Measurements from ENCODE around the gene FTSJ1. TPM values are rescaled to one million over a fixed set of nuclear protein-coding genes. Genes with fewer than 3 reads are reported as not detected.

Gene FTSJ1
- total RNA-seq, 1 donor = 67.3 TPM

DNA sequence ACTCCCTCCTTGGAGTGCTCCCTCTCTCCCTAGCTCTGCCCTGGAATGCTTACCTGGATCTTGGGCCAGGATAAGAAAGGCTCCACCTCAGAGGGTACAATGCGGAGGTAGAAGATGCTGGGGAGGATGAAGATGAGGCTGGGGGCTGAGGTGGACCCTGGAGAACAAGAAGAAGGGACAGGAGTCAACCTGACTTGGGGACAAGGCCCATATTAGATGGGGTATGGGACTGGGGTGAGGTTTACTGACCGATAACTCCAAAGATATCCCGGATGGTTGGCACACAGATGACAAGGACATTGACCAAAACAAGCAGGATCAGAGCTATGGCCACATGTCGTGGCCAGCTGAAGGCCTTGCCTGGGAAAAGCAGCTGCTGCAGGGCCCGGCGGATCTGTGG is 16.5 kb upstream of the FTSJ1 start:
- Histone ChIP-seq H3K9me3 (ENCODE audit: low read depth, low read length) (no peaks in the 10 kb centered on the region), H3K4me1 (ENCODE audit: insufficient read depth, low read length) (no peaks in the 10 kb centered on the region), H3K4me3 (ENCODE audit: insufficient read depth, low read length) (no peak overlapping the region), H3K79me2 (ENCODE audit: insufficient read depth, low read length) (peaks cover 4% of the 10 kb centered on the region), H3K4me2 (ENCODE audit: insufficient read depth, low read length) (no peak overlapping the region), H3K27me3 (ENCODE audit: insufficient read depth, low read length) (no peaks in the 10 kb centered on the region), H2AFZ (ENCODE audit: low read length) (no peak overlapping the region), H4K20me1 (ENCODE audit: insufficient read depth, low read length) (no peaks in the 10 kb centered on the region), H3K36me3 (ENCODE audit: insufficient read depth, low read length) (no peaks in the 10 kb centered on the region), H3K27ac (ENCODE audit: low read depth, low read length) (no peak overlapping the region)
- TF ChIP-seq, protein P1, sequence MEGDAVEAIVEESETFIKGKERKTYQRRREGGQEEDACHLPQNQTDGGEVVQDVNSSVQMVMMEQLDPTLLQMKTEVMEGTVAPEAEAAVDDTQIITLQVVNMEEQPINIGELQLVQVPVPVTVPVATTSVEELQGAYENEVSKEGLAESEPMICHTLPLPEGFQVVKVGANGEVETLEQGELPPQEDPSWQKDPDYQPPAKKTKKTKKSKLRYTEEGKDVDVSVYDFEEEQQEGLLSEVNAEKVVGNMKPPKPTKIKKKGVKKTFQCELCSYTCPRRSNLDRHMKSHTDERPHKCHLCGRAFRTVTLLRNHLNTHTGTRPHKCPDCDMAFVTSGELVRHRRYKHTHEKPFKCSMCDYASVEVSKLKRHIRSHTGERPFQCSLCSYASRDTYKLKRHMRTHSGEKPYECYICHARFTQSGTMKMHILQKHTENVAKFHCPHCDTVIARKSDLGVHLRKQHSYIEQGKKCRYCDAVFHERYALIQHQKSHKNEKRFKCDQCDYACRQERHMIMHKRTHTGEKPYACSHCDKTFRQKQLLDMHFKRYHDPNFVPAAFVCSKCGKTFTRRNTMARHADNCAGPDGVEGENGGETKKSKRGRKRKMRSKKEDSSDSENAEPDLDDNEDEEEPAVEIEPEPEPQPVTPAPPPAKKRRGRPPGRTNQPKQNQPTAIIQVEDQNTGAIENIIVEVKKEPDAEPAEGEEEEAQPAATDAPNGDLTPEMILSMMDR (IDR thresholded peaks at IDR 0.05; ENCODE audit: extremely low read depth, low read depth, low read length) = no peak
- no peak for DNase-seq (ENCODE audit: insufficient read length, low spot score, missing footprints)

DNA sequence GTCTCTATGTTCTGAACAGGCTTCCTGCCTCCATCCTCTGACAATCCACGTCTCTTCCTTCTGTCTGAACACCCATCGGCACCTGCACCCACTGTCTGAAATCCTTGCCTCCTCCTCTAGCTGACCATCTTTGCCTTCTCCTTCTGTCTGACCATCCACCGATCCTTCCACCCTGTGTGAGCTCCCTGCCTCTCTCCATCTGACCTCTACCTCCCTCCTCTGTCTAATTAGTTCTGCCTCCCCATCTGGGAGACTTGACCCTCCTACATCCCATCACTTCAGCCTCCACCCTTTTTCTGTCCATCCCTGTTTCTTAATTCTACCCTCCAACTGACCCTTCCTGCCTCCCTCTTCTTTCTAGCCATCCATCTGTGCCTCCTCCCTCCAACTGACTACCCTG is 16.0 kb upstream of the FTSJ1 start:
- H3K36me3 ChIP-seq (ENCODE audit: insufficient read depth, low read length) = no peaks in the 10 kb centered on the region
- H2AFZ ChIP-seq (ENCODE audit: low read length) = no peak overlapping the region
- H3K79me2 ChIP-seq (ENCODE audit: insufficient read depth, low read length) = peaks cover 6% of the 10 kb centered on the region
- H3K9me3 ChIP-seq (ENCODE audit: low read depth, low read length) = no peaks in the 10 kb centered on the region
- H3K27ac ChIP-seq (ENCODE audit: low read depth, low read length) = no peak overlapping the region
- no peaks in the 10 kb centered on the region for H4K20me1 ChIP-seq (ENCODE audit: insufficient read depth, low read length)
- H3K27me3 ChIP-seq (ENCODE audit: insufficient read depth, low read length) = no peaks in the 10 kb centered on the region
- no peak for DNase-seq (ENCODE audit: insufficient read length, low spot score, missing footprints)
- no peak overlapping the region for H3K4me3 ChIP-seq (ENCODE audit: insufficient read depth, low read length)
- TF ChIP-seq, protein P1 (IDR thresholded peaks at IDR 0.05; ENCODE audit: extremely low read depth, low read depth, low read length) = no peak
- H3K4me2 ChIP-seq (ENCODE audit: insufficient read depth, low read length) = no peak overlapping the region
- H3K4me1 ChIP-seq (ENCODE audit: insufficient read depth, low read length) = peaks cover 3% of the 10 kb centered on the region

DNA sequence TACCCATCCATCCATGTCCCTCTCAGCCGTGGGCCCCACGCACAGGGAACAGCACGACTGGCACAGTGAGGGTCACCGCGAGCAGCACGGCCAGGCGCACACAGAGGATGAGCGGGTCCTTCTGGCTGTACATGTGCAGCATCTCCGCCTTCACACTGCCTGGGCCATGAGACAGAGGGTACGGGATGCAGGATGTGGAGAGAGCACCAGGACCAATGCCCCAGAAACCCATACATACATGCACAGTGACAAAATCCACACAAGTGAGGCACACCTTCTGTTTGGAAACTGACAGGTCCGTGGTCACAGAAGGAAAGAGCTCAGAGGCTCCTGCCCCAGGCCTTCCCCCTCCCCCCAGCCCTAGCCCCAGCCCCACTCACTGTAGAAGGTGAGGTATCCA is 15.4 kb upstream of the FTSJ1 start:
- no peaks in the 10 kb centered on the region for H3K9me3 ChIP-seq (ENCODE audit: low read depth, low read length)
- no peaks in the 10 kb centered on the region for H3K27me3 ChIP-seq (ENCODE audit: insufficient read depth, low read length)
- peak; percentile 56 for DNase-seq (ENCODE audit: insufficient read length, low spot score, missing footprints)
- no peak overlapping the region for H3K4me2 ChIP-seq (ENCODE audit: insufficient read depth, low read length)
- no peaks in the 10 kb centered on the region for H4K20me1 ChIP-seq (ENCODE audit: insufficient read depth, low read length)
- H3K4me3 ChIP-seq (ENCODE audit: insufficient read depth, low read length) = no peak overlapping the region
- H3K36me3 ChIP-seq (ENCODE audit: insufficient read depth, low read length) = no peaks in the 10 kb centered on the region
- peaks cover 8% of the 10 kb centered on the region for H3K4me1 ChIP-seq (ENCODE audit: insufficient read depth, low read length)
- peaks cover 6% of the 10 kb centered on the region for H3K79me2 ChIP-seq (ENCODE audit: insufficient read depth, low read length)
- no peak overlapping the region for H3K27ac ChIP-seq (ENCODE audit: low read depth, low read length)
- no peak overlapping the region for H2AFZ ChIP-seq (ENCODE audit: low read length)
- TF ChIP-seq, protein P1 (IDR thresholded peaks at IDR 0.05; ENCODE audit: extremely low read depth, low read depth, low read length) = no peak

DNA sequence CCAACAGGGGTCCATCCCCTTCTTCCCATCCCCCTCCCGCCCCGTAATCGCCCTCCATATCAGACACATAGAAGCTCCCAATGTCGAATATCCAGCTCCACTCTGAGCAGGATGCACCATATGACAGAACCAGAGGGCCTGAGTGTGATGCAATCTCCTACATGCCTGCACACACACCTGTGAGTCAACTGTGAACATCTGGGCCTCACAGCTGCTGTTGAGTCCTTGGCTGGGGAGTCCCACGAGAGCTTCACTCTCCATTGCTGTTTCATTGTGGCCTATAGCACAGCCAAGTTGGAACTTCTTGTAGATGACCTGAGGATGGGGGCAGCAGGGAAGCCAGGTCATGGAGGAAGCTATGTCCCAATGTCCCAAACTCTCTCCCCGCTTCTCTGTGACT is 14.2 kb upstream of the FTSJ1 start:
- Histone ChIP-seq H3K27ac (ENCODE audit: low read depth, low read length) (no peak overlapping the region), H3K79me2 (ENCODE audit: insufficient read depth, low read length) (peaks cover 6% of the 10 kb centered on the region), H4K20me1 (ENCODE audit: insufficient read depth, low read length) (no peaks in the 10 kb centered on the region), H3K4me1 (ENCODE audit: insufficient read depth, low read length) (peaks cover 15% of the 10 kb centered on the region), H2AFZ (ENCODE audit: low read length) (no peak overlapping the region), H3K36me3 (ENCODE audit: insufficient read depth, low read length) (no peaks in the 10 kb centered on the region), H3K9me3 (ENCODE audit: low read depth, low read length) (no peaks in the 10 kb centered on the region), H3K27me3 (ENCODE audit: insufficient read depth, low read length) (no peaks in the 10 kb centered on the region), H3K4me3 (ENCODE audit: insufficient read depth, low read length) (no peak overlapping the region), H3K4me2 (ENCODE audit: insufficient read depth, low read length) (no peak overlapping the region)
- TF ChIP-seq, protein P1 (IDR thresholded peaks at IDR 0.05; ENCODE audit: extremely low read depth, low read depth, low read length) = no peak
- peak; percentile 22 for DNase-seq (ENCODE audit: insufficient read length, low spot score, missing footprints)
